ENCODE measurements around the gene UQCR11.
A peak's percentile ranks its signal among the peaks of the same experiment; 100 is the strongest.
"Not testable (repeated sequence)": the region's sequence is repeated elsewhere in the genome, so short reads cannot be mapped to it uniquely, and the experiment has no call there.

The UQCR11 gene

DNA sequence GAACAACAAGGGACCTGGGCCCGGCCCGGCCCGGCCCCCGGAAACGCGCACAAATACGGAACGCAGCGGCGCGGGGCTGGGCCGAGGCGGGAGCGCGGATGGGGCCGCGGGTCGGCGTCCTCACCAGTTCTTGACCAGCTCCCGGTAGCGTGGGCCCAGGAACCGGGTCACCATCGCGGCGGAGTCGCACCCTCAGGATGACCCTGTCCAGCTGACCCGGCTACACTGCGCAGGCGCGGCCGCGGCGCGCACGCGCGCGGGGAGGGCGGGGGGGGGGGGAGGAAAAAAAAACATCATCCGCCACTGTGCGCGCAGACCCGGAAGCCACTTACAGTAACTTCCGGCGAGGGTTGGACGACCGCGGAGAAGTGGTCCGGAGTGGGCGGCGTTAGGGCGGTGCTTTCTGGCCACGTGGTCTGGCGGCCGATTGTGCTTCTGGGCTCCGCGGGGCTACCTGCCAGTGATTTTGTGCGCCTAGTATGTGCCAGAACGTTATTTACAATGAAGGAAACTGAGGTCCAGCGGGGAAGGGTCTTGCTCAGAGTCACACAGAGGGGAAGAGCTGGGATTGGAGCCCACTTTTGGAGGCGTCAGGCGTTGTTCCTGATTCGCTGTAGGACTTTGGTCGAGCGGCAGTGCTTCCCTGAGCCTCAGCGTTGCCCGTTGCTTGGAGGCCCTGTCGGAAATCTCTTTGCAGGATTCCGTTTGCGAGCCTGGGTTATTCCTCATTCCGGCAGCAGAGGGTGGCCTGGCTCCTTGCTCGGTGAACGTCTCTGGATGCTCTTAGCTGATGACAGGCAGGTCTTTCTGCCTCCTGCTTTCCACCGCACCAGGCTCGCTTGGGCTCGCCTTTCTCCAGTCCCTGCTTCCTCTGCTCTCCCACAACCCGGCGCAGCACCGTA lies at the start of gene UQCR11:
TSS of gene UQCR11 (minus strand) at position 227 of the 902 bp plus-strand sequence. CDS start at position 174, 53 bp downstream.
- peak; percentile 83 for FAIRE-seq

DNA sequence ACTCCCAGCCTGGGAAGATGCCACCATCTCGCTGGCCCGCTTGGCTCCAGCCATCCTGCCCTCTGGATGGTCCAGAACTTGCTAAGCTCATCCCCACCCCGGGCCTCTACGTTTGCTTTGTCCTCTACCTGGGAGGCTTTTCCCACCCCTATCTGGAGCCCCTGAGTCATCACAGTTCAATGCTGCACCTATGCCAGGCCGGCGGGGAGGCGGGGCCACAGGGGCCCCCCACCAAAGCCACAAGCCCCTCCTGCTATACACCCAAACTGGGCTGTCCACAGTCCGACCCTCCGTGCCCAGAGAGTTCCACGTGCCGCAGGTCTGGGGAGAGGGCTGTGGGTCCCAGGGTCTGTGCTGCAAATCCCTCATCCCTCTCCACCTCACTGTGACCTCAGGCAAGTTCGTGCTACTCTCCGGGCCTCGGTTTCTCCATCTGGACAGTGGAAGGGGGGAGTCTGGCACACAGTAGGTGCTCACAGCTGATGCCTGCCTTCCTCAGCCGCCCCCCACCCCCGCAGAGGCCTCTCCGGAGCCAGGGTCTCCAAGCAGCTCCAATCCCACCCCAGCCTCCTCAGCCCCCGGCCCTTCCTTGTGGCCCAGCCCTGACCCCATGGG lies 49.0 kb upstream of the UQCR11 start:
- no peak for FAIRE-seq

DNA sequence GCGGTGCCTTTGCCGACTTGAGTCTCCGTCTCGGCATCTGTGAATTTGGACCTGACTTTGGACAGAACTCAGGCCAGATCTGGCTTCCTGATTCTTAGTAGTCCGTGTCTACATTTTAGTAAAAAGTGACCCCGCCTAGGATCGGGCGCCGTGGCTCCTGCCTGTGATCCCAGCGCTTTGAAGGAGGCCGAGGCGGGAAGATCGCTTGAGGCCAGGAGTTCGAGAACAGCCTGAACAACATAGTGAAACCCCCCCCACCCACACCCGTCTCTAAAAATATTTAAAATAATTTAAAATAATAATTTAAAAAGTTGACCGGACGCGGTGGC lies 48.0 kb upstream of the UQCR11 start:
- no peak for FAIRE-seq

DNA sequence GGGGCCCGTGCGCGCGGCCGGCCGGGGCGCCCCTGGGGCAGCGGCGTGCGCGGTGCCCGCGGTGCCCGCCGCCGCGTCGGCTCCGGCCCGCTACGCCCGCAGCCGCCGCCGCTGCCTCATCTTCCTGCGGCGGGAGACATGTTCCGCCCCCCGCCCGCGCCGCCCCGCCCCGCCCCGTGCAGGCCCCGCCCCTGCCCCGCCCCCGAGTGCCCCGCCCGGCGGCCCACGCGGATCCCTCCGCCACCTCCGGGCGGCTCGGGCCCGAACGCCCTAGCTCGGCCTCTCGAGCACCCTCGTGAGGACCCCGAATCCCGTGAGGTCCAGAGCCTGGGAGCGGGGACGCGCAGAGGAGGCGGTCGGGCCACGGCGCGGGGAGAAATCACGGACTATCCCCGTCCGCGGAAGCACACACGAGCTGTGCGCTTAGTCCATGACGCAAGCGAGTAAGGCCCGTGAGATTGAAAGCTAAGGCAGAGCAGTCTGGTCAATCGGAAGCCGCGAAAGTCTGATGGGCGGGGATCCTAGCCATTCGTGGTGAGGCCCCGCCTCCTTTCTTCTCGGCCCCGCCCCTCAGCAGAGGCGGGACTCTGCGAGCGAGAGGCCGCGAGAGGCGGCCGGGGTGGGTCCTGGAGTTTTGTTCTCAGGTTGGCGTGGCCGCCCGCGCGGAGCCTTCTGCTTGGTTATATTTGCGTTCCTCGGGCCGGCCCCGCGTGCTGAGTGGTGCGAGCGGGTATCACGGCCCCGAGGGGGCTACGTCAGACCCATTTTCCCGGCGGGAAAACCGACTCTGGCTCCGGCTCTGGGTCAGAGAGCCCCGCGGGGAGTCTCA lies 47.4 kb upstream of the UQCR11 start, which contains the start of gene TCF3:
TSS of gene TCF3 (minus strand) at position 145 of the 829 bp plus-strand sequence. CDS start 2,367 bp downstream, outside the sequence.
- FAIRE-seq, result peak; percentile 99

DNA sequence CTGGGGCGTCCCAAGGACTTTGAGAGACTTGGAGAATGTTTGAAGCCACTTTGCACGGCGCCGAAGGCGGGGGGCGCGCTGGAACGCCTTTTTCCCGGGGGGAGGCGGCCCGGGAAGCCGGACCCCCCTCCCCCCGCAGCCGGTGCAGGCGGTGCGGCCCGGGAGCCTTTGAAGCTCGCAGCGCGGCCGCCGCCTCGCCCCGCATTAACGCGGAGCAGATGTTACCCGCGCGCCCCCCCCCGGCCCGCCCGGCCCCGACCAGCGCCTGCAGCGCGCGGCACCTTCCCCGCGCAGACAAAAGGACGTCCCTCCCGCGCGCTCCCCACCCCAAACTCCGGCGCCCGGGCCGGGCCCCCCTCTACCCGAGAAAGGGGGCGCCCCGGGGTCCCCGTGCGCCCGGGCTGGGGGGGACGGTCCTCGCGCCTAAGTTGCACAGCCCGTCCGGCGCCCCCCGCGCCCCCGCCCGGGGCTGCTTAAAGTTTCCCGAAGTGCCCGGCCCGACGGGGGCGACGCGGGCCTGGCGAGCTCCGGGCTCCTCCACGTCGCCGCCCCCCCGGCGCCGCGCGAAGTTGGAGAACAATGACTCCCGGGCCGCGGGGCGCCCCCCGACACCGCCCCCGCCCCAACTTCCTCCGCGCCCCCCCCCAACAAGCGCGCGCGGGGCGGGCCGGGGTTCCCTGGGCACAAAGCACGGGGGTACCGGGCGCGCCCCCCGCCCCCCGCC lies 46.5 kb upstream of the UQCR11 start:
- FAIRE-seq, result no peak

DNA sequence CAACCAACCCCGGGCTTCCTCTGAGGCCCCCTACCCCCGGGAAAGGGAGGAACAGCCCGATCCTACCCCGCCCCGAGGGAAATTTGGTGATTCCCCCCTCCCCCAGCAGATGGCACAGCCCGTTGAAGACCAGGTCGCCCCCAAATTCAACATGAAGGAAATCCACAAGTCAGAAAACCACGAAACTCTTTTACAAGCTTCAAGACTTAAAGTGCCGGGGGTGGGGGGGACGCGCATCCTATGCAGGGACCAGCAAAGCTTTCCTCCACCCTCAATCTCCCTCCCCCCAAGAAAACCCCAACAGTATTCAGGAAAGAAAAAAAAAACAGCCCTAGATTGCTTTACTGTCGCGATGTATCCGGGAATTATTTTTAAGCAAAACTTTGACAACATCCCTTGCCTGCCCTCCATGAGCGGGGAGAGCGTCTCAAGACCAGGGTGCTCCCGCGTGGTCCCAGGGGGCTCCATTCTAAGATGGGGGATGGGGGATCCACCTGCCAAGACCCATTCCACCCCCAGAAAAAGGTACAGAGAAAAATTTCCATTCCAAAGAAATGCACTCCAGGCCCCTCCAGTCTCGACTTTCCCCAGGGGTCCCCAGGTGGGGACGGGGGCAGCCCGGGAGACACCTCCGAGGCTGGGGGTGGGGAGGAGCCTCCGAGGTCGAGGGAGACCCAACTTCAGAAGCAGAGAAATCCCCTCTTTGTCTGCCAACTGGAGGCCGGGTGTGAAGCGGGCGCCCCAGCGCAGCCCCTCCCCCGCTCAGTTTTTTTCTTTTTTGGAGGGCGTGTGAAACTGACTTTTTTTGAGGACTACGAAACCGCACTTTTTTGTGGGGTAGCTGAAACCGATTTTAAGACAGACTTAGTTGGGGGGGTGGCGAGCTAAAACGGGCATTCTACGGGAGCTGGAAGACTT lies 45.6 kb upstream of the UQCR11 start:
- FAIRE-seq, result no peak

DNA sequence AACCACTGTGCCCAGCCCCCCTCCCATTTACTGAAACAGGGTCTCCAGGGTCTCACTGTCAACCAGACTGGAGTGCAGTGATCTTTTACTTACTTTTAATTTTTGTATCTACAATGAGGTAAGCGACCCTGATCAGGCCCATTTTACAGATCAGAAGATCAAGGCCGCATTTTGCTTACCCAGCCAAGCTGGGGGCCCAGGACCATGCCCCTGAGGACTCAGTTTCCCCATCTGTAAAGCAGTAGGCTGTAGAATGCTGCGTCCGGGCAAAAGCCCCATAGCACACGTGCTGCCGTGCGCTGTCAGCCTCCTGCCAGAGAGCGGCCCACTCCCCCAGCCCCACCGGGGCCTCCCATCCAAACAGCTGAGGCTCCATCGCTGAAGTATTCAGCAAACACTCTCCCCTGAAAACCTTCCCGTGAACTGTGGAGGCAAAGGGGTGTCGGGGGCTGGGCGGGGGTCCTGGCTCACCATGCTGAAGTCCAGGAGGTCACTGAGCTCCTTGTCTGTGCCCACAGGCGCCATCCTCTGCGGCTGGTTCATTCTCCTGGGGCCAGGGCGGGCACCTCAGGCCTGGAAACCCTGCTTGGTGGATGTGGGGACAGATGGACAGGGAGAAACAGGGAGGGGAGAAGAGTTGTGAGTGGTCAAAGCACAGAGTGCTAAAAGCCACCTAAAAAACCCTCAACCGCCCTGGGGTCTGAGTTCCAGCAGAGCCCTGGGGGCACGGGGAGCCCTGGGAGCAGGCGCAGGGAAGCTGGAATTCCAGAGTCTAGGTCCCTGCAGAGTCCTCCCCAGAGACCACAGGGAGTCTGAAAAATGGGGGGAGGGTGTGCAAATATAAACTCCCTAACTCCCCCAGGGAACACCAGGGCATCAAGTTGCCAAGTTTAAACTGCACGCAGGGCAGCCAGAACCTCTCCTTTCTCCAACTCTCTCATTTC lies 44.7 kb upstream of the UQCR11 start:
- FAIRE-seq, result no peak

DNA sequence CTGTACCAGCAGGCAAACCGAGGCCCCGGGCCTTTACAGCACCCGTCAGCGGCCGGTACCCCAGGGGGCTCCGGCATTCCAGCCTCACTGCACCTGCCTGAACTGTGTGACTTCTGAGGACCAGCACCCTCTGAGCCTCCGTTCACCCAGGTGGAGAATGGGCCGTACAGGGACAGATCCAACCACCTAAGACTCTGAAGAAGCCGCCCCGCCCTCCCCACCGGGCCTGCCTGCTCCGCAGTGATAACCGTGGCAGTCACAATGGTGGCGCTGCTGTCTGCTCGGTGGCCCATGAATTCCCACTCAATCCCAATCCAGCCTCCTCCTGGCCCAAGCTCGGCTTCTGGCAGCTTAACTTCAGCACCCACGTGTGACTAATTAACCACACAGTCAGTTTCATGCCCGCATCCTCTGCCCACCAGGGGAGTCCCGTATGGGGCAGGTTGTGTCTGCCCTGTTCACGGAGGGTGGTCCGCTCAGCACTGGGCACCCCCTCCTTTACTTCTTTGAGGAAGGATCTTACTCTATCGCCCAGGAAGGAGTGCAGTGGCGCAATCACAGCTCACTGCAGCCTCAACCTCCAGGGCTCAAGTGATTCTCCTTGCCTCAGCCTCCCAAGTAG lies 43.8 kb upstream of the UQCR11 start:
- no peak for FAIRE-seq

DNA sequence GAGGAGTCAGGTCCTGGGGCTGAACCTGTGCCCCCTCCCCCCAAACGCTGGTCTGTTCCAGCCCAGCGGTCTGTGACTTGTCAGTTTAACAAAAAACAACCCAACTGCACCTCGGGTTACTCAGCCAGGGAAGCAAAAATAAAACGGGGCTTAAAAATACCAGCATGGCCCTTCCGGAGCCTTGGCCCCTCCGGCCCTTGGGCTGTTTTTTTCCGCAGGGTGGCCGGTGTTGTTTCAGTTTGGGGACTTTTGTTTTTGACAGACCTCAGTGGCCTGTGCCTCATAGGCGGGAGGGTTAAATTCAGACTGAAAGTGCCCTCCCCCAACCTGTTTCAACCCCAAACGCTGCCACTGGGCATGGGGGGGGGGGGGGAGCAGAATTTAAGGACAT lies 43.2 kb upstream of the UQCR11 start:
- no peak for FAIRE-seq

DNA sequence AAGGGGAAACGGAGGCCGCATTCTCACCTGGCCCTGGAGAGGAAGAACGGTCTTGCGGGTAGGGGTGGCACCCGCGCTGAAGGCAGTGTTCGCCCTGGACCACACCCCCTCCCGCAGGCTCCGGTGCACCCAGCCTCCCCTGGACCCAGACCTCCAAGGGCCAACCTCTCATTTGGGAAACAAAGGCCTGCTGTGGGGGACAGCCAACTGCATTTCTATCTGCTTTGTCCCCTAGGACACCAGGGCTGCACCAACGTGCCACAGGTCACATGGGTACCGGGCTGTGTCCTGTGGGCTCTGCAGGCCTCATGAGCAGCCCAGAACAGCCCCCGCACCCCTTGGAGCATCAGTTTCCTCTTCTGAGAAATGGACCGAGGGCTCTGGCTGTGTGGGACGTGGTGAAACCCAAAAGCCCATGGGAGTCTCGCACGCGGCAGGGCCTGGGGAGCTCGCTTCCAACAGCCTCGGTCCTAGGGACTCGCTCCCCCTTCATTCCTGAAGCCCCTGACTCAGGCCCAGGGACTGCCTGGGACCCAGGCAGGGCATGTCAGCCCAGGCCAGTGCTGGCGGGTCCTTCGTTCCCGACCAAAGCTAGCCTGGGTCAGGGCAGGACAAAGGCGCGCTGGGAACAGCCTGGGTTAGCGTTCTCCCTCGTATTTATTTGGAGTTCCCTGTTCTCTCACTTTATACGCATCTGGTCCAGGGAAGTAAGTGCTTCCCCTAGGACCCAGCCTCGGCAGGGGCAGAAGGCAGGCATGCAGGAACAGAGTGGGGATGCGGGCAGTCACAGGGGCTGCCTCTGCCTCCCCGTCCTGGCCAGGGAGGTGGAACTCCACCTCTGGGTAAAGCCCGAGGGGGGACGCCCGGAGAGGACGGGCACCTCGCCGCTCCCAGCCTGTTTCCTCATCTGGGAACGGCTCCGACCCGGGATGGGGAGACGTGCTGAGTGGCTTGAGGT lies 42.5 kb upstream of the UQCR11 start:
- no peak for FAIRE-seq

DNA sequence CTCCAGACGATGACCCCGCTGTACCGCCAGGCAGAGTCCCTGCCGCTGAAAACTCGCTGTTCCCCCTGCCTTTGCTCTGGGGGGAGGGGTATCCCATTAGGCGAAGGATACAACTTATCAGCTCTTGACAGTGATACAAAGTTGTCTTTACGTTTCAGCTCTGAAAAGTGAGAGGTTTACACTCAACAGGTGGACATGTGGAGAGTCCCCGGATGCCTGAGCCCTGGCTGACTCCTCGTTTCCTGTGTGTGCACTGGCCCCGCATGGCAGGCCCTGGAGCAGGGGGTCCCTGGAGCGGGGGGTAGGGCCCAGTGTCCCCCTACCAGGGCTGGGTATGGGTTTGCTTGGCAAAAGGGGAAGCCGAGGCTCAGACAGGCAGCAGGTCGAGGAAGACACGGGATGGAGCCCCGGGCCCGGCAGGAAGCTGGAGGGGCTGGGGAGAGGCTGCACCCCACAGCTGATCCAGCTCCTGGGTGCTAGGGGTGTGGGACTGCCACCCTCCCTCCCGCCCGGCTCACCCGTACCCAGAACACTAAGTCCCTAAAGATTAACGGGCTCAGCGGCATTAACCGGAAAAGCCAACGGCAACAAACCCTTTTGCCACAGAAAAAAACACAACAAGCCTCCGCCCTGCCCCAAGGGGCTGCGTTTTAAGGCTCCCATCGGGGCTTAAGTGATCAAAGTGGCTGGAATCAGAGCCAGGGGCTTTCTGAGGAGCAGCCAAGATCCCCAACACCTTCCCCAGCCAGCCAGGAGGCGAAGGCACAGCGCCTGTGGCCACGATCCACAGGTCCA lies 41.6 kb upstream of the UQCR11 start:
- FAIRE-seq, result no peak

DNA sequence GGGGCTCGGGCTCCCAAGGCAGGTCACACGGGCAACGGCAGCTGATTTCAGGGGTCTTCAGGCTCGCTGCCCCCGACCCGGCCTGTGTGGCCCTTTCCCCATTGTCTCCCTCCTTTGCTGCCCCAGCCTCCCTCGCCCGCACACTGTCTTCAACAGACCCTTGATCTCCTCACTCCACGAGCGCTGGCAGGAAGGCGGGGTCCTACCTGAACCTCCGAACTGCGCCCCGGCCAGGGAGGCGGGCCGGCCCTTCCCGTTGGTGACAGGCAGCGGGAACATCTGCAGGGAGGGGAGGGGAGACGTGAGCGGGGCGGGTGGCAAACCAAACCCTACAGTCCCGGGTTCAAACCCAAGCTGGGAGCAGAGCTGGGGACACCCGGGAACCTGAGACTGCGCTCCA lies 40.9 kb upstream of the UQCR11 start:
- FAIRE-seq, result no peak

DNA sequence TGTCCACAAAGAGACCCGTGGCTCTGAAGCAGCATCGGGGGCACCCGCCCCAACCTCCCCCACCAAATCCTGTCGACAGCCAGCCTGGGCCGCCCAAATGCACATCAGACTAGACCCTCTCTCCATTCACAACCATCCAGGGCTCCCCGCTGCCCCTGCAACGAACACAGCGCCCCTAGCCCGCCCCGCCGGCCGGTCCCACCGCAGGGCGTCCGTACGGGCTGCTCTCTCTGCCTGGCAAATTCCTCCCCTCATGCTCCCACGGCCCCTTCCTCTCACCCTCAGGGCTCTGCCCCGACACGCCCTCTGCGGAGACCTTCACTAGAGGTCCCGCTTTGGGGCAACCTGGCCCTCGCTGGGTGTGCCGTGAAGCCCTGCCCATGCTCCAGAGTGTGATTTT lies 40.0 kb upstream of the UQCR11 start:
- no peak for FAIRE-seq

DNA sequence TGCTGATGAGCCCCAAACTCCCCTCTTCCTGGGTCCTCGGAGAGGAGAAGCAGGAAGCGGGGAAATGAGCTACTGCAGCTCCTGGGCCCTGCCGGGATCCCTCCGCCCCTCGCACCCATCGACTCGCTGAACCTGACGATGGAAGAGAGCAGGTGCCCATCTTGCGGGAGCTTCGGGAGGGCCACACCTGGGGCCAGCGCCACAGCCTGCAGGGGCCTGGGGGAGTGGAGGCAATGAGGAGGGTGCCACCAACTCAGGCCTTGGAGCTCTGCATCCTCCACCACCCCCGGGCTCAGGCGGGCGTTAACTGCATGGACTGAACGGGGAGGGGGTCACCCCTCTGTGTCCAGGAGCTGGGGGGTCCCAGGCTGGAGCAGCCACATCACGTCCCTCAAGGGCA lies 38.8 kb upstream of the UQCR11 start:
- FAIRE-seq, result no peak

DNA sequence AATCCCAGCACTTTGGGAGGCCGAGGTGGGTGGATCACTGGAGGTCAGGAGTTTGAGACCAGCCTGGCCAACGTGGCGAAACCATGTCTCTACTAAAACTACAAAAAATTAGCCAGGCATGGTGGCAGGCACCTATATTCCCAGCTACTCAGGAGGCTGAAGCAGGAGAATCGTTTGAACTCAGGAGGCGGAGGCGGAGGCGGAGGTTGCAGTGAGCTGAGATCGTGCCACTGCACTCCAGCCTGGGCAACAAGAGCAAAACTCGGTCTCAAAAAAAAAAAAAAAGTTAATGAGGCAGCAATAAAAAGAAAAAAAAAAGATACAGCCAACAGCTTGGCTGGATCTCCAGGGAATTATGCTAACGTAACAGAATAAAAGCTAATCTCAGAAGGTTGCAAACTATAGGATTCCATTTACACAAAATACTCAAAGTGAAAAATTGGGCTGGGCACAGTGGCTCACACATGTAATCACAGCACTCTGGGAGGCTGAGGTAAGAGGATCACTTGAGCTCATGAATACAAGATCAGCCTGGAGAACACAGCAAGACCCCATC lies 35.7 kb upstream of the UQCR11 start:
- FAIRE-seq, result not testable (repeated sequence)

DNA sequence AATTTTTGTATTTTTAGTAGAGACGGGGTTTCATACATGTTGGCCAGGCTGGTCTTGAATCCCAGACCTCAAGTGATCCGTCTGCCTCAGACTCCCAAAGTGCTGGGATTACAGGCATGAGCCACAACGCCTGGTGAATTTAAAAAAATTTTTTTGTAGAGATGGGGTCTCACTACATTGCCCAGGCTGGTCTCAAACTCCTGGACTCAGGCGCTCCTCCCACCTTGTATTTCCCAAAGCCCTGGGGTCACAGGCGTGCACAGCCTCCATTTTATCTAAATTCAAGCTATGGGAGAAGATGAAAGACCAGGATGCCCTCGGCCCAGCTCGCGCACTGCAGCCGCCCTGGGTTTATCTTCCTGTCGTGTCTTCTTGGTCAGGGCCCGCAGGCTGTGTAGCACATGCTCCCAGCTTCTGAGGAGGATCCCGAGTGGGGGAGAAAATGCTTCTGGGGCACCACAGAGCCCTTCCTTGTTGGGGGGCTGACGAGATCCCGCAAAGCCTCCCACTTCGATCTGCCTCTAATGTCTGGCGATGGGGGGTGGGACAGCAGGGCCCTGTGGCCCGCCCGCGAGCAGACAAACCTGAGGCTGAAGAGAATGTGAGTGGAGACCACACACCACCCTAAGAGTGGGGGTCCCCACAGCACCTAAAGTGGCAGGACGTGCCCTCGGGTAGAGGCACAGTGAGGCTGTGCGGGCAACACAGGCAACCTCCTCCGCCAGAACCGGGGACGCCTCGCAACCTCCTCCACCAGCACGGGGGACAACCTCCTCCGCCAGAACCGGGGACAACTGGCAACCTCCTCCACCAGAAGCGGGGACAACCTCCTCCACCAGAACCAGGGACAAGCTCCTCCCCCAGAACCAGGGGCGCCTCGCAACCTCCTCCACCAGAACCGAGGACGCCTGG lies 31.3 kb upstream of the UQCR11 start:
- no peak for FAIRE-seq

DNA sequence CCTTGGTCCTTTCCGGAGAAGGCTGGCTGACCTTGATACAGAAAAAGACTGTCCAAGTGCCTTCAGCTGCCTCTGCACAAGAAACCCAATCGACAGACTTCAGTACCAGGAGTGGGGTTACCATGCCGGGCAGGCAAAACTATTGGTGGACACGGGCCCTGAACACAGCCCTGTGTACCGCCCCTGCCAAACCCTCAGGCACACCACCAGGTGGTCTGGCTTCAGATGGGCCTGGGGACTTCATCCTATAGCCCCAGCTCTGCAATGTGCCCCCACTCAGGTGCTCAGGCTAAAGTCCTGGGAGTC lies 29.6 kb upstream of the UQCR11 start:
- FAIRE-seq, result no peak
